Left ventricle myocardium superior (tissue), 1 donor: ENCODE results near the gene RBBP4. TPM values are rescaled to one million over a fixed set of nuclear protein-coding genes. Genes with fewer than 3 reads are reported as not detected.
A peak's percentile ranks its signal among the peaks of the same experiment; 100 is the strongest.

Experiments
- ATAC-seq: fragments of 200-7000 bp; cut with Tn5 transposase; one replicate; pipeline ENCODE4 v1.9.1; 2020; ENCODE audit warnings: mild to moderate bottlenecking, moderate library complexity
- DNase-seq: peaks from one replicate; pipeline ENCODE4 v3.0.0-alpha.2; 2020
- intact Hi-C: fragments of 100-400 bp; cut with micrococcal nuclease; formaldehyde crosslinking; loops from one replicate; pipeline ENCODE4 v1.11.0; 2022
- total RNA-seq: library from RNA; stranded (reverse); fragmentation: NEBNext Ultra II Directional; extraction: Animal tissue kit (Norgen Biotek cat#: 25700); gene quantifications from one replicate; pipeline ENCODE4 v1.2.1, GENCODE V29; 2021
- donor health status: DM: no; HTN: yes; CAD: no; lungs with severe emphysema.

RBBP4 gene
- total RNA-seq, 1 donor from 2014 or later: 98.9 TPM

DNA sequence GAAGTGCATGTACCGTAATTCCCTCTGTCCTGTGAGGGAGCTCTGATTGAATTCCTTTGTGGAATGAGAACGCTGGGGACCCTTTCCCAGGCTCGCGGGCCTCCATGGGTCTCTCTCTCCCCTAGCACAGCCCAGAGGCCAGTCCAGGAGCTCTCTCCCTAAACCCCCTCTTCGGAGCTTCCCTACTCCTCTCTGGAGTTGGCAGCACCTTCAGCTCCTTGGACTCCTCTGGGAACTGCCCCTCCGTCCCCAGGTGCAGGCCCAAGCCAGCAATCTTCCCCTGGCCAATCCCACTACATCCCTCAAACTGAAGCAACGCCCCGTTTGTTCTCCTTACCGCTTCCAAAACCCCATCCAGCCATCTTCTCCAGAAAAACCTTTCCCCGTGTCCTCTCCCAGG lies 62.1 kb downstream of the RBBP4 start:
- intact Hi-C loops: loop anchor here (5.0 kb wide), 1 partner anchor 59 kb away; no protein-coding TSS in a partner anchor
- DNase-seq (no peak), ATAC-seq (no peak)

DNA sequence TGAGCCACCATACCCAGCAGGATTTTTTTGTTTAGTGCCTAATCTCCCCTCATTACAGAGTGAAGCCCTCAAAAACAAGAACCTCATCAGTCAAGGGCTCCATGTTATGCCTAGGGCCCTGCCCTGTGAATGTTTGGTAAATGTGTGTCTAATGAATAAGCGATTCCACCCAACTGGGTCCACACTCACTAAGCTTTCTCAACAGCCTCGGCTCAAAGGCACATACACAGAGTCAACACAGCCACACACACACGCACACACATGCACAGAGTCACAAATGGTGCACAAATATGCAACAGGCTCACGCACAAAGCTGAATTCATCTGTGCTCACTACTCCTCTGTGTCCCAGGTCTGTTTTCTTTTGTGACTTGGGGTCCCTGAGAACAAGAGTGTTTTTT lies 63.3 kb downstream of the RBBP4 start:
- intact Hi-C loops: loop anchor here (5.0 kb wide), 1 partner anchor 58 kb away; no protein-coding TSS in a partner anchor
- ATAC-seq: no peak

DNA sequence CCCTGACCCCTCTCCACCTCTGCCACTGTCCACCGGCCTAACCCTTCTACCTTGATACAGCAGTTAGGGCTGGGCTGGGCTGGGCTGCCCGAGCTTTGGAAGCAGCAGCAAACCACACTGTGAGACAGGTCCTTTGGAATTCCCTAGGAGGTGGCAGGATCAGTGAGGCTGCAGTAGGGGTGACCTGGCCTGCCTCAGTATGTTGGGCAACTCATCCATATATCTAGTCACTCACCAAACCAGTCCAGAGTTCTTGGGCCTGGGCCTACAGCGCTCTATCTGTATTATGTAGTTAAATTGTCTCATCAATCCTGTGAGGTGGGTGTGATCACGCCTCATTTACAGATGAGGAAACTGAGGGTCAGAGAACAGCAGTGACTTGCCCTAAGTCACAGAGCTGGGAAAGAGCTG lies 64.9 kb downstream of the RBBP4 start:
- no peak for ATAC-seq
- intact Hi-C loops: no loop called here
- no peak for DNase-seq

More for the DNA sequence above, 63.3 kb downstream of the RBBP4 start:
- no peak for DNase-seq

DNA sequence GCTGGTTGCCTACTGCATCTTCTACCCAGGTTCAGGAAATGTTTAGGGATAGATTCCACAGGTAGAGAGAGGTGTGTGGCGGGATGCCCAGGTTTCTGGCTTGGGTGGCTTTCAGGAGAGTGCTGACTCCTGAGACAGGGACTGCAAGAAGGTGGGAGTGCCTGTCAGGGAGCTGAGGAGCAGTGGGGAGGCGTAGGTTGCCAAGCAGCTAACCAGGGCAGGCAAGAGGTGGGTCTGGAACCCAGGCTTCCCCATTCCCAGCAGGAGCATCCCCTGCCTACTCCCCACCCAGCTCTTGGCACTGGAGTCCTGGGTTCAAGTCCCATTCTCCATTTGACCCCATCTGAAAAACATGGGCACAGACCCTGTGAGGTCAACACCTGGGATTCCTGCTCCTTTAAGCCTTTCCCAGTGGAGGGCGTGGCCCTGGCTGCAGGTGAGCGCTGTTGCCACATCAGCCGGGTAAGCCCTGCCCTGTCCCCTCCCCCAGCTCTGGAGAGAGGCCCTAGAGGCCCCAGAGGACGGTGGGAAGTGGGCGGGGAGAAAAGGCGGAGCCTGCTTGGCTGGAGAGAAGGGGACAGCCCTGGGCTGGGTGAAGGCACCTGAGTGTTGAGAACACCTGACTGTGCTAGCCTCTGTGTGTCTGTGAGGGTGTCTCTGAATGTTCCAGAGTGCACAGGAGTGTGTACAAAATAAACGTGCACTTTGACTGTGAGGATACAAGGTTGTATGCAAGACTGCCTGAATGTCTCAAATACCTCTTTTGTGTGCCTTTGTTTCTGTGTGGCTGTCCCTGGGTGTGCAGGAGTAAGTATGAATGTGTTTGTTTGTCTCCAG lies 65.5 kb downstream of the RBBP4 start:
- DNase-seq: peak; percentile 74
- intact Hi-C loops: no loop called here
- ATAC-seq: peak; percentile 71

DNA sequence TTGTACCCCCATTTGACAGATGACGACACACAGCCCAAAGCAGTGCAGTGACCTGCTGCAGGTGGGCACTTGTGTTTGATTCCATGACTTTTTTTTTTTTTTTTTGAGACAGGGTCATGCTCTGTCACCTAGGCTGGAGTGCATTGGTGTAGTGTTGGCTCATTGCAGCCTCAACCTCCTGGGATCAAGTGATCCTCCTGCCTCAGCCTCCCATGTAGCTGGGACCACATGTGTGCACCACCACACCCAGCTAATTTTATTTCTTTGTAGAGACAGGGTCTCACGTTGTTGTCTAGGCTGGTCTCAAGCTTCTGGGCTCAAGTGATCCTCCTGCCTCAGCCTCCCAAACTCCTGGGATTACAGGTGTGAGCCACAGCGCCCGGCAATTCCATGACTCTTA lies 66.5 kb downstream of the RBBP4 start:
- no peak for DNase-seq
- no peak for ATAC-seq
- intact Hi-C loops: no loop called here

DNA sequence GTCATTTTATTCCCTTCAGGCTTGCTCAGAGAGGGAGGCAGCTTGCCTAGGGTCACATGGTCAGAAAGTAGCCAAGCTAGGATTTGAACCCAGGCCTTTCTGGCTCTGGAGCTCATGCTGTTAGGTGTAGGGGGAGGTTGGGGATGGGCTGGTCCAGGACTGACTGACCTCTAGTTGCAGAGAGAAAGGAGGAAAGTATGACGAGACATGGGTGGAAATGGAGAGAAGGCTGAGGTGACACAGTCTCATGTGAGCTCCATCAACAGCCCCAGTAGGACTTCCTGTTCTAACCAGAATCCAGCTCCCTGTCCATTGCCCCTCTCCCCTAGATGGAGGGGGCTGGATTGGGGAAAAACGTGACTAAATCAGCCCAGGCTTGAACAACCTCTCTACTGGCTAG lies 67.0 kb downstream of the RBBP4 start:
- DNase-seq (no peak), ATAC-seq (no peak)
- intact Hi-C loops: no loop called here

DNA sequence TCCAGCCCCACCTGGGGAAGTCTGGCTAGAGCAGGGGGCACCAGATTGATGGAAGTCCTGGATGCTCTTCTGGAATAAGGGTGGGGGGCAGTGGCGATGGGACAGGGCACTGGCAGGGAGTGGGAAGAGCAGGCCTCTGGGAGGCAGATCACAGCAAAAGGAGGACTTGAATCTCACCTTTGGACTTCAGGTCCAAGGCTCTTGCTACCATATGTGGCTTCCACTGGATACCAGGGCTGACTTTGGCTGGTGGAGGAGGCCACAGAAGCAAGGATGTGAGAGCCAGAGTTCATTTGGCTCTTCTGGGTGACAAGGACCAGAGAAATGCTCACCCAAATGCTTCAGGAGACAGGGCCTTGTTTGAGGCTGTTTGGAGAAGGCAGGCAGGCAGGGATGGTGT lies 67.5 kb downstream of the RBBP4 start:
- DNase-seq: no peak
- intact Hi-C loops: no loop called here
- no peak for ATAC-seq

DNA sequence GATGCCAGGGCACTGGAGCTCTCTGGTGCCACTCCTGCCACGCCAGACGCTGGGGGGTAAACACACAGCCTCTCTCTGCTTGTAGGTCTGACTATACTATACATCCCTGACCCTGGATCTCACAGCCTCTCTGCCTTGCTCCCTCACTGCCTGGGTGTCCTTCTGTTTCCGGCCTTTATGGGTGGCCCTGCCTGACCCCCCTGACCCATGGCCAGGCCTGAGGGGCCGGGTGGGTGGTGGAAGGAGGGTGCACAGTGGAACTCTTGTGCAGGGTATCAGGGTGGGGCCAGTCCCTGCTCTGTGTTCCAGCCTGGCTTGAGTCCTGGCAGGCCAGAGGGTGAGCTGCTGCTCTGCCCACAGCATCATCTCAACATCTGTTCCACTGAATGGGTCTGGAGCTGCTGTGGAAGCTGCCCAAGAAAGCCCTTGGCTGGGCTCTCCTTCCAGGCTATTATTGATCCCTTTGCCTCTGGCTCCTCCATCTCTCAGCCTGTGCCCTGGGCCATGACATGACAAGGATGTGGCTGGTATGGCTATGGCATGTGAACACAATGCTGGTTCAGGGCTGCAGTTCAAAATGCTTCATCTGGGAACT lies 68.8 kb downstream of the RBBP4 start:
- intact Hi-C loops: no loop called here
- DNase-seq (no peak), ATAC-seq (no peak)

DNA sequence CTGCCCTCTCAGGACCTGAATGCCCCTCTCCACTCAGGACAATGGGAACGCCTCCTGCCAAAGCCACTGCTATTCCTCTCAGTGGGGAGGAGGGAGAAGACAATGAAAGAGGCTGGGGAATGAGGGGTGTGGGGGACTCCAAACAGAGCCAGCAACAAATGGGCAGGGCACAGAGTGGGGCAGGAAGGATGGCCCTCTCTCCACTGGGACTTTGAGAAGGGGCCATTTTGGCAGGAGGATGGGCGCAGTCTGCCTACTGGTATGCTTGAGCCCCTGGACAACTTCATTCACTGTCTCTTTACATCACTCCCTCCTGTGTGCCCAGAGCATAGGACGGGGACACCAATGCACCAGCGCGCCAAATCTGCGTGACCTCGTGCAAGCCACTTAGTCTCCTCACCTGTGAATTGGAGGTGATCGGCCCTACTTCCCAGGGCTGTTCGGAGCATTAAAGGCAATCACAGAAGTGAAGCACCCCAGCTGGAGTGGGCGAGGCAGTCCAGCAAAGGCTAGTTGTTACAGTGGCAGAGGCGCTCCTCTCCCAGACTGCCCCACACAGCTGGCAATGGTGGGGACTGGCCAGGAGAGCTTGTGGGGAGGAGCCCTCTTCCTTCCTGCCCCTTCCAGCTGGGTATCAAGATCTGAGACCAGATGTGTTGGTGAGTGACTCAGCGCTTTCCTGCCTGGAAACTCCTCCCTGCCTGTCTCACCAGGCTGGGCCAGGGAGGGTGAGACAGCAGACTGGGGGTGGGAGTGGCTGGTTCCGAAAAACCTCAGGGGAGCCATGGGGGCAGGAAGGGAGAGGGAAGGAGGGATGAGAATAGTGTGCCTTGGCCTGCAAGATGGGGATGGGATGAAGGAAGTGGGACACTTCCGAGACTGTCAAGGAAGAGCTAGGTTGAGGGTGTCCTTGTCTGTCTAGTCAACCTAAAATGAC lies 73.9 kb downstream of the RBBP4 start:
- intact Hi-C loops: no loop called here
- ATAC-seq: peak; percentile 91
- DNase-seq: peak; percentile 43

DNA sequence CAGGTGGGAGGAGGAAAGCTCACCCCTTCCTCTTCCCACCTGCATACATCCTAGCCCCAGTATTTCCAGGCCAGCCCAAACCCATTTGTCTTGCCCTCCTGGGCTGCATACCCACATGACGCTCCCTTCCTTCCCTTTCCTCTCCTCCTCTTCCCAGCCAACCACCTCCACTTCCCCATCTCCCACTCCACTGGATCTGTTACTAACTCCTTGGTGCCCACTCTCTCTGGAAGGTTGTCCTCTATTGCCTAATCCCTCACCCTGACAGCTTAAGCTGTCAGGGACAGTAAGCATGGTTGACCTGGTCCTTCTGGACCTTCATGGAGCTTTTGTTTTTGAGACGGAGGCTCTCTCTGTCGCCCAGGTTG lies 74.6 kb downstream of the RBBP4 start:
- DNase-seq (no peak), ATAC-seq (no peak)
- intact Hi-C loops: no loop called here

DNA sequence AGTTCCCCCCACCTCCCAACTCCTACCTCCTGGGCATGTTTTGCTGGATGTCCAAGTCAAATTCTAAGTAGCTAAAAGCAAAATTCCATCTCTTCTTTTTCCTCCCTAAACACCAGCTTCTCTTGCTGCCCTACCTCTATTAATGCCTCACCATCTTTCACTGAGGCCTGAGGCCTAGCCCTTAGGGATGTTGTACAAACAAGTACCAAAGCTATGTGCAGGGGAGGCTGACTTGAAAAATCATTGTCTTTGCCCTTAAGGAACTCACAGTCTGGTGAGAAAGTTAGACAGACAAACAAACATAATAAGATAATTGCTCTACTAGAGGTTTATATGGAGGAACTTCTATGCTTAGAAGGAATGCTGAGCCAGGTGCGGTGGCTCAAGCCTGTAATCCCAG lies 76.9 kb downstream of the RBBP4 start:
- DNase-seq: no peak
- ATAC-seq: no peak
- intact Hi-C loops: no loop called here

DNA sequence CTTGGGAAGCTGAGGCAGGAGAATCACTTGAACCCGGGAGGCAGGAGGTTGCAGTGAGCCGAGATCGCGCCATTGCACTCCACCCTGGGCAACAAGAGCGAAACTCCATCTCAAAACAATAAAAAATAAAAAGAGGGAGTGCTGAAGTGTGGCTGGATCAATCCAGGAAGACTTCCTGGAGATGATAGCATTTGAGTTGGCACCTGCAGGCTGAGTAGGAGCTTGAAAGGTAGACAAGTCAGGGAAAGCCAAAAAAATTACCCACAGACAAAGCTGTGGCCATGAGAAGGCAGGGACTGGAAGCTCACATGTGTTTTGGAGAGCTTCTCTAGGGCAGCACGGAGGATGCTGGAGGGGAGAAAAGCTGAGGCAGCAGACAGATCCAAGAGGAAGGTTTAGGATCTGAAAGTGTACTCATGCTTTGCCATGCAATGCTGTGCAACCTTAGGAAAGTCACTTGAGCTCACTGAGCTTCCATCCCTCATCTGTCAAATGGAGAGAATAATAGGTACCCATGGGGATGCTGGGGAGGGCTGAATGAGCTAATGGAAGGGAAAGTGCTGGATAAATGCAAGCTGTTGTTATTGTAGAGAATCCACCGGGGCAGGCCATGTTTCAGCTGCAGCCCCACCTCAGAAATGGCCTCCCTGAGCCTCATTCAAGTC lies 77.5 kb downstream of the RBBP4 start:
- no peak for ATAC-seq

DNA sequence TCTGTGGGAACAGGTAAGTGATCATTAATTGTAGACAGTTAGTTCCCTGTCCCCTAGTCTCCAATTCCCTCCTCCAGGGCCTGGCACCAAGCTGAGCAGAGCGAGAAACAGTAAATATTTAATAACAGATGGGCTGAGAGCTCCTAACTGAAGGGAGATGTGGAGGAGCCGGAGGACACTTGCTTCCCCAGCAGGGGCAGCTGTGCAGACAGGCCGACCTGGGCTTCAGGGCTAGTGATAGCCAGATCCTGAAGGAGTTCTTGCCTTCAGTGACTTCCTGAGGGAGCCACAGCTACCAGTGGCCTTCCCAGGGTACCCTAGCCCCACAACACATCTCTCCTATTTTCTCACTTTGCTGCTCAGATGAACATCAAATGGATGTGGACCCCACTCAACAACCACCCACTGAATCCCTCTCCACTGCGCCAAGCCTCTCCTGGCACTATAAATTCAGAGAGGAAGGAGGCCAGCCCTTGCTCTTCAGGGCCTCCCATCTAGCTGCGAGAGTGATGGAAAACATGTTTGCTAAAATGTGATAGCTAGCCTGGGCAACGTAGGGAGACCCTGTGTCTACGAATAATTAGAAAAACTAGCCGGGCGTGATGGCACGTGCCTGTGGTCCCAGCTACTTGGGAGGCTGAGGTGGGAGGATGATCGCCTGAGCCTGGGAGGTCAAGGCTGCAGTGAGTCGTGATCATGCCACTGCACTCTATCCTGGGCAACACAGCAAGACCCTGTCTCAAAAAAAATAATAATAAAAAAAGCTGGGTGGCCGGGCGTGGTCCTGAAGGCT lies 78.4 kb downstream of the RBBP4 start:
- DNase-seq: no peak
- ATAC-seq: no peak
- intact Hi-C loops: no loop called here

More for the DNA sequence above, 77.5 kb downstream of the RBBP4 start:
- DNase-seq: no peak
- intact Hi-C loops: no loop called here

DNA sequence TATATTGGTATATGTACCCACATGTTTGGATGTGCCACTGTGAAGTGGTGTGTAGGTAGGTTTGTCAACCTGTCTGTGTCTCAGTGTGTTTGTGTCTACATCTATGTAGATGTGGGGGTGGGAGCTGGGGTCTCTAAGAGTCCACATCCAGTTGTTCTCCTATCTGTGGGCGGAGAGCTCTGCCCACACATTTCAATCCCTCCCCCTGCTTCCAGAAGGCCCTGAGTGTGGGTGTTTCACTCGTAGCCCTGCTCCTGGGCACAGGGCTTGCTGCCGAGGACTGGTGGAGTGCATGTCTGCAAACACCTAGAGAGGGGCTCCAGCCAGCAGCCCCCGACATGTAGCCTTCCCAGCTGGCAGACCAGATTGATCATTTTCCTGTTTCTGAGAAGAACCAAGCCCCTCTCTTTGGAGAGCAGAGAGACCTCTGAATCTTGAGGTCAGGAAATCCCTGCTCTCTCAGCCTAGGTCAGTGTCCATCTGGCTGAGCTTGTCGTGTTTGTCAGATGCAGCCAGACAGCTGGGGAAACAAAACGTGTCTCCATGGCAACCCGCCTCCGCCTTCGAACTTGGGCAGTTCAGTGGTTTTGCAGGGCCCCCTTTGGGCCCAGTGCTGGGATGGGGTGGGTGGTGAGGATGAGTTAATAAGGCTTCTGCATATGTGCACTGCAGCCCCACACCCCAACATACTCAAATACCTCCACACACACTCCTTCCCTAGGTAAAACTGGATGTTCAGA lies 82.7 kb downstream of the RBBP4 start:
- ATAC-seq: peak; percentile 41
- peak; percentile 48 for DNase-seq
- intact Hi-C loops: no loop called here
